Endothelial cell of umbilical vein (primary cell): Measurements from ENCODE around the gene TMEM220. TPM values are rescaled to one million over a fixed set of nuclear protein-coding genes. Genes with fewer than 3 reads are reported as not detected.

Experiments
- BruUV-seq: library from RNA; stranded (reverse); fragments of 400-500 nt; replicated peaks from 2 replicates; lab custom pipeline; 2021; lab: Mats Ljungman, UMichigan
- CTCF ChIA-PET: fragments of 300-600, 350-600 bp; sonication (Branson Sonifier 250); formaldehyde crosslinking; loops from one replicate; lab custom pipeline; 2021; ENCODE audit warnings: antibody characterized with exemption, inconsistent platforms; lab: Charles Lee
- POLR2A ChIA-PET: fragments of 300-600, 350-600 bp; sonication (Branson Sonifier 250); formaldehyde crosslinking; loops from one replicate; lab custom pipeline; 2021; ENCODE audit warnings: antibody characterized with exemption, inconsistent platforms; lab: Charles Lee
- DNase-seq: peaks from one replicate; pipeline ENCODE4 v3.0.0-alpha.2; 2011; ENCODE audit warnings: low read depth, low spot score
- FAIRE-seq: peaks from 2 replicates; lab custom pipeline; 2011; peaks lifted over from hg19 to GRCh38; lab: Jason Lieb, UNC
- H2AFZ ChIP-seq: 2 replicates; pipeline ENCODE4 v1.6.0; 2012; ENCODE audit warnings: low read depth, low read length, control low read depth, inconsistent platforms
- H3K27ac ChIP-seq: 2 replicates; pipeline ENCODE4 v1.5.1; 2011; ENCODE audit warnings: low read depth, mild to moderate bottlenecking, control low read depth, low read length, moderate library complexity; ENCODE audit not compliant: insufficient read depth
- H3K27me3 ChIP-seq, 2 experiments: 2 replicates each; pipeline versions ENCODE4 v1.6.0 to v1.6.1; 2011; ENCODE audit warnings: low read length in 2 of 2, mixed read lengths in 1 of 2; ENCODE audit not compliant: control insufficient read depth in 2 of 2, insufficient read depth in 2 of 2
- H3K36me3 ChIP-seq, 2 experiments: 2 replicates in 1 of 2; 3 replicates in 1 of 2; pipeline ENCODE4 v1.5.1; 2011; ENCODE audit warnings: low read length in 2 of 2, mild to moderate bottlenecking in 1 of 2, moderate library complexity in 1 of 2; ENCODE audit not compliant: control insufficient read depth in 2 of 2, insufficient read depth in 2 of 2; ENCODE audit errors: extremely low read depth in 1 of 2
- H3K4me1 ChIP-seq: 3 replicates; pipeline ENCODE4 v1.5.1; 2011; ENCODE audit warnings: mild to moderate bottlenecking, low read length; ENCODE audit not compliant: control insufficient read depth, insufficient read depth; ENCODE audit errors: extremely low read depth
- H3K4me2 ChIP-seq: 2 replicates; pipeline ENCODE4 v1.6.1; 2011; ENCODE audit warnings: low read length, control low read depth, mixed read lengths; ENCODE audit not compliant: insufficient read depth
- H3K4me3 ChIP-seq, 3 experiments: fragments of 200-600 bp in 1 of 3; sonication (generic), shearing (Covaris generic) in 1 of 3; replicated peaks in 1 of 3; 2 replicates each; pipeline ENCODE4 v1.5.1; 2011 to 2016; ENCODE audit warnings: control low read depth in 3 of 3, low read length in 3 of 3, mild to moderate bottlenecking in 2 of 3, inconsistent platforms in 1 of 3, low read depth in 1 of 3, moderate library complexity in 1 of 3; ENCODE audit not compliant: insufficient read depth in 1 of 3
- H3K79me2 ChIP-seq: 2 replicates; pipeline ENCODE4 v1.6.0; 2012; ENCODE audit warnings: low read length, inconsistent platforms; ENCODE audit not compliant: control insufficient read depth, insufficient read depth
- H3K9ac ChIP-seq: replicated peaks from 2 replicates; pipeline ENCODE3; 2011; ENCODE audit warnings: low read length, control low read depth; ENCODE audit not compliant: insufficient read depth; ENCODE audit errors: extremely low read depth
- H3K9me1 ChIP-seq: replicated peaks from 3 replicates; pipeline ENCODE4 v1.6.0; 2011; ENCODE audit warnings: mild to moderate bottlenecking, low read length; ENCODE audit not compliant: control insufficient read depth, insufficient read depth; ENCODE audit errors: extremely low read depth
- H3K9me3 ChIP-seq: replicated peaks from 2 replicates; pipeline ENCODE4 v1.5.1; 2012; ENCODE audit warnings: low read length, inconsistent platforms; ENCODE audit not compliant: control insufficient read depth, insufficient read depth
- H4K20me1 ChIP-seq: replicated peaks from 2 replicates; pipeline ENCODE3; 2011; ENCODE audit warnings: mild to moderate bottlenecking, low read length; ENCODE audit not compliant: control insufficient read depth, insufficient read depth; ENCODE audit errors: extremely low read depth
- EZH2 ChIP-seq: IDR thresholded peaks from 2 replicates; pipeline ENCODE4 v1.6.1; 2012; ENCODE audit warnings: borderline replicate concordance, low read depth, mild to moderate bottlenecking, moderate library complexity, low read length, inconsistent platforms; ENCODE audit not compliant: severe bottlenecking
- FOS ChIP-seq: IDR thresholded peaks from 2 replicates; pipeline ENCODE4 v1.6.1; 2011; ENCODE audit warnings: mild to moderate bottlenecking, low read length, moderate library complexity, borderline replicate concordance; ENCODE audit not compliant: insufficient read depth
- GATA2 ChIP-seq: IDR thresholded peaks from 2 replicates; pipeline ENCODE4 v1.7.0; 2011; ENCODE audit warnings: low read depth, mild to moderate bottlenecking, moderate library complexity, mixed read lengths, low read length; ENCODE audit not compliant: insufficient read length, insufficient read depth
- JUN ChIP-seq: IDR thresholded peaks from 2 replicates; pipeline ENCODE4 v1.6.1; 2011; ENCODE audit warnings: borderline replicate concordance, low read depth; ENCODE audit not compliant: insufficient read length, insufficient read depth
- MYC ChIP-seq: IDR thresholded peaks from one replicate; pipeline ENCODE4 v1.6.1; 2011; ENCODE audit warnings: mild to moderate bottlenecking, low read depth, low read length
- POLR2A ChIP-seq: IDR thresholded peaks from 2 replicates; pipeline ENCODE4 v1.6.1; 2012; ENCODE audit warnings: low read depth, mild to moderate bottlenecking, control low read depth, low read length
- POLR2AphosphoS5 ChIP-seq: IDR thresholded peaks from 2 replicates; pipeline ENCODE4 v1.6.1; 2012; ENCODE audit warnings: low read depth, mild to moderate bottlenecking, control low read depth, low read length, moderate library complexity; ENCODE audit not compliant: insufficient read depth
- dilution Hi-C: fragments of 300-500 bp; cut with MboI; formaldehyde crosslinking; loops from one replicate; pipeline ENCODE4 v1.15.0; 2019; ENCODE audit warnings: low sequenced_read_pairs; ENCODE audit not compliant: extremely low pct_ligation_motif_present
- intact Hi-C: fragments of 100-400 bp; cut with micrococcal nuclease; formaldehyde crosslinking; loops from one replicate; pipeline ENCODE4 v1.10.0; 2022
- polyA plus RNA-seq, 4 experiments: library from polyadenylated mRNA; depleted of rRNA in 3 of 4; stranded (reverse) in 3 of 4; unstranded in 1 of 4; fragments of >200 nt; gene quantifications; 2 replicates each; pipeline versions ENCODE4 v1.2.1 to v1.2.3, GENCODE V29; 2011 to 2012; ENCODE audit warnings: missing spikeins in 1 of 4
- total RNA-seq: library from RNA; stranded (reverse); gene quantifications from 2 replicates; pipeline ENCODE4 v1.2.3, GENCODE V29; 2021
- TF ChIP-seq, protein P1 (sequence below): IDR thresholded peaks from 2 replicates; pipeline ENCODE4 v1.6.1; 2011; ENCODE audit not compliant: insufficient read depth, insufficient read length
- TF ChIP-seq, protein P2 (sequence below), 2 donors: IDR thresholded peaks; 1 replicate in 1 of 2; 2 replicates in 1 of 2; pipeline ENCODE4 v1.5.1; 2011; ENCODE audit warnings: low read length in 2 of 2, mild to moderate bottlenecking in 2 of 2, moderate library complexity in 2 of 2, control low read depth in 1 of 2, inconsistent platforms in 1 of 2, low read depth in 1 of 2; ENCODE audit not compliant: insufficient read depth in 1 of 2; ENCODE audit errors: extremely low read depth in 1 of 2

TMEM220 gene
- total and polyA plus RNA-seq, 2 donors (not counting 3 experiments of a cell fraction or from before 2014, with no cell fraction given): 3.6 to 11.2 TPM

DNA sequence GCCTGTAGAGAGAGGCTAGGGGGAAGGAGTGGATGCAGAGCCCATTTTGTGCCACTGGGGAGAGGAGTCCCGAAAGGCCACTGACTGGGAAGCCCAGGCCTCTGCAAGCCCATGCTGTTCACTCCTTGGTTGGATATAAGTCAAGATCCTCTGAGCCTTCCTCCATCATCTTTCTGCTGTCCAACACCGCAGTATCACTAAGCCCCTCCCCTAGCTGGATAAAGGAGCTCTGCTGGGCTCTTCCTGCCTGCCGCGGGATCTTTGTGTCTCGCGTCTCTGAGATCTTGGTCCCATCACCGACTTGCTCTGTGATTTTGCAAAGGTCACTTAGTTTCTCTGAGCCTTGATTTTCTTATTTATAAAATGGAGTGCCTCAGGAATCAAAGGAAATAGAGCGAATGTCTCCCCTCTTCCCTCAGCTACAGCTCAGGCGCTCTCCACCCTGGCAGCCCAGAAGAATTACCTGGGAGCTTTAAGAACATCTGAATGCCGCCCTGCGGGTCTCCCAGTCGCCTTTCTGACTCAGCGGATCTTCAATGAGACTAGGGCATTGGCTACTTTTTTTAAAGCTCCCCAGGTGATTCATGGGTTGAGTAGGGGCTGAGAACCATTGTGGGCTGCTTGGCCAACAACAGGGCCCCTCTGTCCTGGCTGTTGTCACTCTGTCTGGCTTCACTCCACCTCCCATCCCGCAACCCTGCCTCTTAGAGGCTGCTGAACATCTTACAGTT, 25.2 kb upstream of the TMEM220 start:
- Histone ChIP-seq H3K36me3 (no peaks in the 10 kb centered on the region), H2AFZ (no peak overlapping the region), H3K4me3 (no peak overlapping the region), H3K4me2 (no peak overlapping the region), H3K79me2 (no peaks in the 10 kb centered on the region), H3K27me3 (no peaks in the 10 kb centered on the region), H3K9me1 (no peaks in the 10 kb centered on the region), H4K20me1 (no peaks in the 10 kb centered on the region), H3K9ac (no peak overlapping the region), H3K4me1 (no peaks in the 10 kb centered on the region), H3K9me3 (no peaks in the 10 kb centered on the region), H3K27ac (no peak overlapping the region)
- FAIRE-seq: no peak
- TF ChIP-seq POLR2A (no peak), GATA2 (no peak), POLR2AphosphoS5 (no peak), JUN (no peak), MYC (no peak), FOS (no peak), EZH2 (no peak)
- TF ChIP-seq, protein P1, sequence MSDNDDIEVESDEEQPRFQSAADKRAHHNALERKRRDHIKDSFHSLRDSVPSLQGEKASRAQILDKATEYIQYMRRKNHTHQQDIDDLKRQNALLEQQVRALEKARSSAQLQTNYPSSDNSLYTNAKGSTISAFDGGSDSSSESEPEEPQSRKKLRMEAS: no peak
- TF ChIP-seq, protein P2, sequence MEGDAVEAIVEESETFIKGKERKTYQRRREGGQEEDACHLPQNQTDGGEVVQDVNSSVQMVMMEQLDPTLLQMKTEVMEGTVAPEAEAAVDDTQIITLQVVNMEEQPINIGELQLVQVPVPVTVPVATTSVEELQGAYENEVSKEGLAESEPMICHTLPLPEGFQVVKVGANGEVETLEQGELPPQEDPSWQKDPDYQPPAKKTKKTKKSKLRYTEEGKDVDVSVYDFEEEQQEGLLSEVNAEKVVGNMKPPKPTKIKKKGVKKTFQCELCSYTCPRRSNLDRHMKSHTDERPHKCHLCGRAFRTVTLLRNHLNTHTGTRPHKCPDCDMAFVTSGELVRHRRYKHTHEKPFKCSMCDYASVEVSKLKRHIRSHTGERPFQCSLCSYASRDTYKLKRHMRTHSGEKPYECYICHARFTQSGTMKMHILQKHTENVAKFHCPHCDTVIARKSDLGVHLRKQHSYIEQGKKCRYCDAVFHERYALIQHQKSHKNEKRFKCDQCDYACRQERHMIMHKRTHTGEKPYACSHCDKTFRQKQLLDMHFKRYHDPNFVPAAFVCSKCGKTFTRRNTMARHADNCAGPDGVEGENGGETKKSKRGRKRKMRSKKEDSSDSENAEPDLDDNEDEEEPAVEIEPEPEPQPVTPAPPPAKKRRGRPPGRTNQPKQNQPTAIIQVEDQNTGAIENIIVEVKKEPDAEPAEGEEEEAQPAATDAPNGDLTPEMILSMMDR (IDR thresholded peaks at IDR 0.05; ENCODE audit: extremely low read depth in 1 of 2, insufficient read depth in 1 of 2, low read depth in 1 of 2, low read length in 2 of 2): no peak
- ChIA-PET CTCF (interaction anchor here (1.1 to 1.8 kb wide), 3 partner anchors 17 to 108 kb away, joined by 3 to 5 read pairs (median 4); no protein-coding TSS in a partner anchor), POLR2A (no interaction called here)
- no TSS peak for BruUV-seq
- dilution Hi-C loops (no loop called here), intact Hi-C loops (no loop called here)
- no peak for DNase-seq
